ENCODE results near the gene PPHLN1. TPM values are rescaled to one million over a fixed set of nuclear protein-coding genes. Genes with fewer than 3 reads are reported as not detected.
"Not testable (repeated sequence)": the region's sequence is repeated elsewhere in the genome, so short reads cannot be mapped to it uniquely, and the experiment has no call there.

The PPHLN1 gene
- total RNA-seq, 2 donors from 2014 or later, result 52.1 to 54.7 TPM

DNA sequence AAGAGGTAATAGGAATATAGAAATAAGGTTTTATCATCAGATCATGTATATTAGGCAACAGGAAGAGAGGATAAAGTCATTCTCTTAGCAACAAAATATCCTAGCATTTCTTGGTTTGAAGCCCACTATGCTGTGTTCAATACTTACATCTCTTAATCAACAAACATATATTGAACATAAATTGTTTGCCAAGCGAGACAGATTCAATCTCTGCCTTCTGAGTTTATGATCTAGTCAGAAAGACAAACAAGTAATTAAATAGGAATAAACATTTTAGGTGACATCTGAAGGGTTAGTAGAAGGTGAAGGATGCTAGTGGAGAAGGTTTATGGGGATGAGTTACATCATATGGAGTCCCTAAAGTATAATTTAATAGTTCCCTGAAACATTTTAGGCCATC lies 54.8 kb downstream of the PPHLN1 start:
- no peak for DNase-seq (ENCODE audit: low spot score)
- intact Hi-C loops (cut with DNase I), result no loop called here
- no peaks in the 10 kb centered on the region for H3K36me3 ChIP-seq
- no peaks in the 10 kb centered on the region for H3K4me1 ChIP-seq (replicated peaks)
- 92% methylated on average over 1 of the region's 1 CpG for WGBS
- no peak for TF ChIP-seq POLR2A (IDR thresholded peaks at IDR 0.05)
- TF ChIP-seq, protein P1, sequence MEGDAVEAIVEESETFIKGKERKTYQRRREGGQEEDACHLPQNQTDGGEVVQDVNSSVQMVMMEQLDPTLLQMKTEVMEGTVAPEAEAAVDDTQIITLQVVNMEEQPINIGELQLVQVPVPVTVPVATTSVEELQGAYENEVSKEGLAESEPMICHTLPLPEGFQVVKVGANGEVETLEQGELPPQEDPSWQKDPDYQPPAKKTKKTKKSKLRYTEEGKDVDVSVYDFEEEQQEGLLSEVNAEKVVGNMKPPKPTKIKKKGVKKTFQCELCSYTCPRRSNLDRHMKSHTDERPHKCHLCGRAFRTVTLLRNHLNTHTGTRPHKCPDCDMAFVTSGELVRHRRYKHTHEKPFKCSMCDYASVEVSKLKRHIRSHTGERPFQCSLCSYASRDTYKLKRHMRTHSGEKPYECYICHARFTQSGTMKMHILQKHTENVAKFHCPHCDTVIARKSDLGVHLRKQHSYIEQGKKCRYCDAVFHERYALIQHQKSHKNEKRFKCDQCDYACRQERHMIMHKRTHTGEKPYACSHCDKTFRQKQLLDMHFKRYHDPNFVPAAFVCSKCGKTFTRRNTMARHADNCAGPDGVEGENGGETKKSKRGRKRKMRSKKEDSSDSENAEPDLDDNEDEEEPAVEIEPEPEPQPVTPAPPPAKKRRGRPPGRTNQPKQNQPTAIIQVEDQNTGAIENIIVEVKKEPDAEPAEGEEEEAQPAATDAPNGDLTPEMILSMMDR (IDR thresholded peaks at IDR 0.05), result no peak
- TF ChIP-seq POLR2AphosphoS5 (IDR thresholded peaks at IDR 0.05), result no peak
- H3K27me3 ChIP-seq (replicated peaks; ENCODE audit: insufficient read depth), result no peaks in the 10 kb centered on the region
- H3K27ac ChIP-seq, result no peak overlapping the region
- no peak overlapping the region for H3K4me3 ChIP-seq
- no peaks in the 10 kb centered on the region for H3K9me3 ChIP-seq

DNA sequence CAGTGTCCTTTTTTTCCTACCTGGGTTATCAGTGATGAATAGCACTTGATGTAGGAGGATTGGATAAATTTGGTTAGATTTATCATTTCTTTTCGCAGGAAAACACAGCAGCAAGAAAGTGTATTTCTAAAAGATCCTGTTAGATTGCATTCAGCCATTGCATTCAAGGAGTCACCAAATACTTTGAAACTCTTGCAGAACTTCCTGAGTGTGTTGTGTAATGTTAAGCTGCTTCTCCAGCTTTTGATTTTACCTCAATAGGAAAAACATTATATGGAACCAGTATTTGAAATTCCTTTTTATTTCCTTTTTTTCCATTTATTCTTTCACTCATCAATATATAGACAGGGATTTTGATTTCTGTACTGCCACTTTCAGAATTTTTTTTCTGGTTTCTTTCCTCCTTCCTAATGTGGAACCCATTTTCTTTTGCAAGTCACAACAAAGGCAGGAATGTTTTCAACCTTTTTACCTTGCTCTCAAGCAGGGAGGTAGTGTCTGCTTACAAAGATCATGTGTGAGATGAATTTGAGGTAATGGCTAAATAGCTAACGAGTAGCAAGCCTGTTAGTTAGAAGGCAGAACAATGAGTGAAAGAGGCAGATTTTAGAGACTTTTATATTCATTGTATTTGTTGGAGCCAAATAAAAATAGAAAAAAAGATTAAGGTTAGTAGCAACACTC lies 56.2 kb downstream of the PPHLN1 start:
- no peaks in the 10 kb centered on the region for H3K4me1 ChIP-seq (replicated peaks)
- intact Hi-C loops (cut with DNase I), result no loop called here
- no peaks in the 10 kb centered on the region for H3K9me3 ChIP-seq
- WGBS, result 68% methylated on average over 2 of the region's 2 CpGs
- H3K36me3 ChIP-seq, result no peaks in the 10 kb centered on the region
- no peak for DNase-seq (ENCODE audit: low spot score)
- no peak for TF ChIP-seq POLR2A (IDR thresholded peaks at IDR 0.05)
- TF ChIP-seq, protein P1 (IDR thresholded peaks at IDR 0.05), result no peak
- no peak for TF ChIP-seq POLR2AphosphoS5 (IDR thresholded peaks at IDR 0.05)
- no peak overlapping the region for H3K27ac ChIP-seq
- H3K4me3 ChIP-seq, result no peak overlapping the region
- H3K27me3 ChIP-seq (replicated peaks; ENCODE audit: insufficient read depth), result no peaks in the 10 kb centered on the region

DNA sequence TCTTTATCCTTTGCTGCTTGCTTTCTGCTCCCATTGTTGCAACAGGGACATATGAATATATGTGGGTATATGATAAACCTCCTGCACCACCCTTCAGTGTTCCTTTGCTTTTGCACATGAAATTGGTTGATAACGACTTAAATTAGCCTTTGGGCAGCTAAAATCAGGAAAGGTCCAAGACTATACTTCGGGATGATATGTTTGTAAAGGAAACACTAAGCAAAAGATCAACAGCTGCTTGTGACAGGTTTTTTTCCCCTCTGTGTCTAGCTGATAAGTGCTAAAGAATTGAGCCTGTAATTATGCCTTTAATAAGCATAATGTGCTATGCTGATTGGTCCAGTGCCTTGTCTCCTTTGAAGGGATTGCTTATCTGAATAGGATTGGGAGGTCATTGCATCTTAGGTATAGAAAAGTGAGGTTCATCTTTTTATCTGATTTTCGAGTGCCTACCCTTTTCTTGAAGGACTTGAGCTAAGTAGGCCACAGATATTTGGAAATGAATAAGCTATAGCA lies 59.4 kb downstream of the PPHLN1 start:
- H3K9me3 ChIP-seq, result no peaks in the 10 kb centered on the region
- WGBS, result 95% methylated on average over 3 of the region's 3 CpGs
- TF ChIP-seq POLR2A (IDR thresholded peaks at IDR 0.05) (no peak), POLR2AphosphoS5 (IDR thresholded peaks at IDR 0.05) (no peak)
- TF ChIP-seq, protein P1 (IDR thresholded peaks at IDR 0.05), result no peak
- intact Hi-C loops (cut with DNase I), result no loop called here
- H3K27ac ChIP-seq, result no peak overlapping the region
- DNase-seq (ENCODE audit: low spot score), result no peak
- no peaks in the 10 kb centered on the region for H3K4me1 ChIP-seq (replicated peaks)
- no peaks in the 10 kb centered on the region for H3K27me3 ChIP-seq (replicated peaks; ENCODE audit: insufficient read depth)
- H3K36me3 ChIP-seq, result no peaks in the 10 kb centered on the region
- no peak overlapping the region for H3K4me3 ChIP-seq

DNA sequence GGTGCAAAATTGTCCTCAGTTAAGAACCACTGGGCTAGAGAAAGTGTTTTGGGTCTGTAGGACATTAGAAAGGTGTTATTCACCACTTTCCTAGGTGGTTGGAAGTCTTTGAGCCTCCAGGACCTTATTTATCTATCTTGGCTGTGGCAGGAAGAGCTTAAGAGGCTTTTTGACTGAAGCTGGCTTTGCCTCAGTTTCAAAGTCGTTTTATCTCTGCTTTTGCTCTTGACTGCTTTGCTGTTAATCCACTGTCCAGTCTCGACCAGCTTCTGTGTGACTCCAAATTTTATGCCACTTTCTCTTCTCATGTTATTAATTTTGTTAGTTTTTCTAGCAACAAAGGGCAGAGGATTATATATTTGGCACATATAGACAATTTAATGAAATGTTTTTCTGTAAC lies 60.3 kb downstream of the PPHLN1 start:
- H3K27ac ChIP-seq, result no peak overlapping the region
- H3K4me3 ChIP-seq, result no peak overlapping the region
- H3K4me1 ChIP-seq (replicated peaks), result no peaks in the 10 kb centered on the region
- H3K27me3 ChIP-seq (replicated peaks; ENCODE audit: insufficient read depth), result no peaks in the 10 kb centered on the region
- DNase-seq (ENCODE audit: low spot score), result no peak
- WGBS, result 43% methylated on average over 2 of the region's 2 CpGs
- no peaks in the 10 kb centered on the region for H3K36me3 ChIP-seq
- no peaks in the 10 kb centered on the region for H3K9me3 ChIP-seq
- no peak for TF ChIP-seq POLR2AphosphoS5 (IDR thresholded peaks at IDR 0.05)
- no peak for TF ChIP-seq POLR2A (IDR thresholded peaks at IDR 0.05)
- TF ChIP-seq, protein P1 (IDR thresholded peaks at IDR 0.05), result no peak
- intact Hi-C loops (cut with DNase I), result no loop called here

DNA sequence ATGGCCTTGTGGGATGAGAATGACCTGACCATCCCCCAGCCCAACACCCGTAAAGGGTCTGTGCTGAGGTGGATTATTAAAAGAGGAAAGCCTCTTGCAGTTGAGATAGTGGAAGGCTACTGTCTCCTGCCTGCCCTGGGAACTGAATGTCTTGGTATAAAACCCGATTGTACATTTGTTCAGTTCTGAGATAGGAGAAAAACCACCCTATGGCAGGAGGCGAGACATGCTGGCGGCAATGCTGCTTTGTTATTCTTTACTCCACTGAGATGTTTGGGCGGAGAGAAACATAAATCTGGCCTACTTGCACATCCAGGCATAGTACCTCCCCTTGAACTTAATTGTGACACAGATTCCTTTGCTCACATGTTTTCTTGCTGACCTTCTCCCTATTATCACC lies 62.1 kb downstream of the PPHLN1 start:
- DNase-seq (ENCODE audit: low spot score); intact Hi-C loops (cut with DNase I); H3K4me3 ChIP-seq; H3K27ac ChIP-seq; H3K4me1 ChIP-seq (replicated peaks); H3K27me3 ChIP-seq (replicated peaks; ENCODE audit: insufficient read depth); H3K9me3 ChIP-seq; H3K36me3 ChIP-seq: not testable (repeated sequence)
- WGBS, result 96% methylated on average over 5 of the region's 5 CpGs
